ENCODE measurements around the gene RAB11FIP3. TPM values are rescaled to one million over a fixed set of nuclear protein-coding genes. Genes with fewer than 3 reads are reported as not detected.
"Not testable (repeated sequence)": the region's sequence is repeated elsewhere in the genome, so short reads cannot be mapped to it uniquely, and the experiment has no call there.

The RAB11FIP3 gene
- total RNA-seq, 1 experiment from 2014 or later: 35.8 TPM

DNA sequence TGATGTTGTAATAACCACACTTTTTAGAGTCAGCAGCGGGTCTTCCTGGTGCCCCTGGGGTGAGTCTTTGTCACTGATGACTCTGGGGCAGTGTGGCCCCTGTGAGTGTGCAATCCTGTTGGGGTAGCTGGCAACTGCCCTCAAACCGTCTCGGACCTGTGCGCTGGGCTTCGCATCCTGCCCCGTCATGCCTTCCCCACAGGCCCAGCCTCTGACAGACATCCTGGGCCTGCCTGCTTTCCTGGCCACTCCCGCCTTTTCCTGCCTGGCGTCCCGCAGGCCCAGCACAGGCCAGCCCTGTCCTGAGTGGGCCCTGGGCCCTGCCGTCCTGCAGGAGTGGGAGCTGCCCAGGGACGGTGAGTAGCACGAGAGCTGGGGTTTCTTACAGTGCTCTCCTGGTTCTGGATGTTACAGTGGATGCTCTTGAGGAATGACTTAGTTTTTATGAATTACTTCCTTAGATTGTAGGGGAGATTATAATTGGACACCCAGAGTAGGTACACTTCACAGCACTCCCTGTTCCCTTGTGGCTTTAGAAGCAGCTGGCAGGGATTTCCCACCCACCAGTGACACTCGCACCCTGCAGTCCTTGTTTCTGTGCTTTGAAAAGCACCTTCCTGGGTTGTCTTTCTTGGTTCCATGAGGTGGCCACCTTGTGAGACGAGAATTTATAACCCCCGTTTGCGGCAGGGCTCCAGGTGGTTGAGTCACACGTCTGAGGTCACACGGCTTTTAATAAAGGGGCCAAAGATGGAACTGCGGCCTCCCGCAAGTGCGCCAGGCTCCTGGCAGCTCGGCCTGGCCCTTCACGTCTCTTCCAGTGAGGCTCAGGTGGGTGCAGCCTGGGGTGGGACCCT, 52.1 kb downstream of the RAB11FIP3 start:
- H3K36me3 ChIP-seq (ENCODE audit: control insufficient read depth, insufficient read depth, low read length): no peaks in the 10 kb centered on the region; the same call in 1 of the 2 replicates
- intact Hi-C loops (cut with micrococcal nuclease; ENCODE audit: unreplicated experiment): no loop called here
- Mint-ChIP-seq H3K27ac (ENCODE audit: unreplicated experiment) (no peak overlapping the region), H3K27me3 (ENCODE audit: insufficient read depth, unreplicated experiment) (no peaks in the 10 kb centered on the region), H3K36me3 (ENCODE audit: insufficient read depth, unreplicated experiment) (peaks cover 5% of the 10 kb centered on the region), H3K4me1 (ENCODE audit: low read depth, unreplicated experiment) (peaks cover 14% of the 10 kb centered on the region), H3K4me3 (ENCODE audit: unreplicated experiment) (no peak overlapping the region), H3K9me3 (ENCODE audit: unreplicated experiment) (no peaks in the 10 kb centered on the region)
- no peaks in the 10 kb centered on the region for H3K9me3 ChIP-seq
- no TSS peak for BruUV-seq (replicated peaks)
- CTCF ChIA-PET: no interaction called here
- POLR2A ChIA-PET: no interaction called here
- no peak for DNase-seq
- H3K4me3 ChIP-seq (ENCODE audit: low read depth, low read length): no peak overlapping the region
- peaks cover 4% of the 10 kb centered on the region for H3K4me1 ChIP-seq
- TF ChIP-seq, protein P1, sequence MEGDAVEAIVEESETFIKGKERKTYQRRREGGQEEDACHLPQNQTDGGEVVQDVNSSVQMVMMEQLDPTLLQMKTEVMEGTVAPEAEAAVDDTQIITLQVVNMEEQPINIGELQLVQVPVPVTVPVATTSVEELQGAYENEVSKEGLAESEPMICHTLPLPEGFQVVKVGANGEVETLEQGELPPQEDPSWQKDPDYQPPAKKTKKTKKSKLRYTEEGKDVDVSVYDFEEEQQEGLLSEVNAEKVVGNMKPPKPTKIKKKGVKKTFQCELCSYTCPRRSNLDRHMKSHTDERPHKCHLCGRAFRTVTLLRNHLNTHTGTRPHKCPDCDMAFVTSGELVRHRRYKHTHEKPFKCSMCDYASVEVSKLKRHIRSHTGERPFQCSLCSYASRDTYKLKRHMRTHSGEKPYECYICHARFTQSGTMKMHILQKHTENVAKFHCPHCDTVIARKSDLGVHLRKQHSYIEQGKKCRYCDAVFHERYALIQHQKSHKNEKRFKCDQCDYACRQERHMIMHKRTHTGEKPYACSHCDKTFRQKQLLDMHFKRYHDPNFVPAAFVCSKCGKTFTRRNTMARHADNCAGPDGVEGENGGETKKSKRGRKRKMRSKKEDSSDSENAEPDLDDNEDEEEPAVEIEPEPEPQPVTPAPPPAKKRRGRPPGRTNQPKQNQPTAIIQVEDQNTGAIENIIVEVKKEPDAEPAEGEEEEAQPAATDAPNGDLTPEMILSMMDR (IDR thresholded peaks at IDR 0.05; ENCODE audit: insufficient read depth in 1 of 2, low read depth in 1 of 2, low read length in 1 of 2, severe bottlenecking in 1 of 2, unreplicated experiment in 1 of 2): no peak
- H3K27me3 ChIP-seq (replicated peaks; ENCODE audit: control insufficient read depth, insufficient read depth, low read length): no peaks in the 10 kb centered on the region

DNA sequence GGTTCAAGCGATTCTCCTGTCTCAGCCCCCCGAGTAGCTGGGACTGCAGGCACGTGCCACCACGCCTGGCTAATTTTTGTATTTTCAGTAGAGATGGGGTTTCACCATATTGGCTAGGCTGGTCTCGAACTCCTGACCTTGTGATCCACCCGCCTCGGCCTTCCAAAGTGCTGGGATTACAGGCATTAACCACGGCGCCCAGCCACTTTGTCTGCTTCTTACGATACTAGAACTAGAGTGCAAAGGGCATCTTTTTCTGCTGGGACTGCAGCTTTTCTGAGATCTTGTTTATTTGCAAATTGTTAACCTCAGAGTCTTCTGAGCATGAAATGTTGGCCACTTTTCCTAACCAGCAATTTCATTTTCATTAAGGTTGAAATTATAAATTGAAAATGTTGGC, 52.8 kb downstream of the RAB11FIP3 start:
- H3K4me1 Mint-ChIP-seq (ENCODE audit: low read depth, unreplicated experiment): peaks cover 21% of the 10 kb centered on the region
- H3K4me3 Mint-ChIP-seq (ENCODE audit: unreplicated experiment); H3K27me3 ChIP-seq (replicated peaks; ENCODE audit: control insufficient read depth, insufficient read depth, low read length); H3K36me3 ChIP-seq (ENCODE audit: control insufficient read depth, insufficient read depth, low read length); BruUV-seq (replicated peaks); H3K36me3 Mint-ChIP-seq (ENCODE audit: insufficient read depth, unreplicated experiment); H3K27ac Mint-ChIP-seq (ENCODE audit: unreplicated experiment); H3K4me3 ChIP-seq (ENCODE audit: low read depth, low read length); H3K9me3 ChIP-seq; POLR2A ChIA-PET; H3K9me3 Mint-ChIP-seq (ENCODE audit: unreplicated experiment); H3K27me3 Mint-ChIP-seq (ENCODE audit: insufficient read depth, unreplicated experiment); intact Hi-C loops (cut with micrococcal nuclease; ENCODE audit: unreplicated experiment); DNase-seq: not testable (repeated sequence)
- CTCF ChIA-PET: interaction anchor here (0.6 kb wide), 1 partner anchor 20 kb away, joined by 4 read pairs; no protein-coding TSS in a partner anchor
- H3K4me1 ChIP-seq: peaks cover 11% of the 10 kb centered on the region

DNA sequence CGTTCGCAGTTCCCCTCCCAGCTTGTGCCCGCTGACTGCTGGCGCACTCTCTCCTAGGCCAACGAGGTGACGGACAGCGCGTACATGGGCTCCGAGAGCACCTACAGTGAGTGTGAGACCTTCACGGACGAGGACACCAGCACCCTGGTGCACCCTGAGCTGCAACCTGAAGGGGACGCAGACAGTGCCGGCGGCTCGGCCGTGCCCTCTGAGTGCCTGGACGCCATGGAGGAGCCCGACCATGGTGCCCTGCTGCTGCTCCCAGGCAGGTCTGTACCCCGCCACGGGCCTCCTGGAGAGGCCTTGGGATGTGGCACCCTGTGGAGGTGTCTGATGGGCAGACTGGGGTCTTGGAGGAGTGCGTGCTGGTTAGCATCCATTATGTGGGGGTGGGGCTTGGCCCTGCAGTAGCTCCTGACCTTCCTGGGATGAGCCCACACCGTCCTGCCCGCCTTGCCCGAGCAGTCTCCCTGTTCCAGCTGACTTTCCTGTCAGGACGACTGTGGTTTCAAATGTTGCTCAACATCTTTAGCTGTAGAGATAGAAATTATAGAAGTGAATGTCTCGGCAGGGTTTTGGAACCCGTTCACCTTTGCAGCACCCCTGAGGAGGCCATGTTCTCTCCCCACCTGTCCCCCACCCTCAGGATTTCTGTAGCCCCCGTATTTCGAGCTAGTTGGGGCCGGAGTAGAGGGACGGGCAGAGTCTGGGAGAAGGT, 57.2 kb downstream of the RAB11FIP3 start:
- CTCF ChIA-PET: interaction anchor here (0.6 kb wide), 1 partner anchor 9 kb away, joined by 3 read pairs; no protein-coding TSS in a partner anchor
- no peak overlapping the region for H3K4me3 ChIP-seq (ENCODE audit: low read depth, low read length)
- H3K27me3 Mint-ChIP-seq (ENCODE audit: insufficient read depth, unreplicated experiment): no peaks in the 10 kb centered on the region
- H3K4me3 Mint-ChIP-seq (ENCODE audit: unreplicated experiment): peak overlapping the region; percentile 47
- H3K4me1 ChIP-seq: peaks cover 28% of the 10 kb centered on the region
- no peaks in the 10 kb centered on the region for H3K9me3 Mint-ChIP-seq (ENCODE audit: unreplicated experiment)
- peaks cover 2% of the 10 kb centered on the region for H3K36me3 Mint-ChIP-seq (ENCODE audit: insufficient read depth, unreplicated experiment)
- H3K36me3 ChIP-seq (ENCODE audit: control insufficient read depth, insufficient read depth, low read length): no peaks in the 10 kb centered on the region
- peak overlapping the region; percentile 79 for H3K27ac Mint-ChIP-seq (ENCODE audit: unreplicated experiment)
- POLR2A ChIA-PET: no interaction called here
- H3K9me3 ChIP-seq: no peaks in the 10 kb centered on the region
- no TSS peak for BruUV-seq (replicated peaks)
- H3K4me1 Mint-ChIP-seq (ENCODE audit: low read depth, unreplicated experiment): peaks cover 22% of the 10 kb centered on the region
- no peaks in the 10 kb centered on the region for H3K27me3 ChIP-seq (replicated peaks; ENCODE audit: control insufficient read depth, insufficient read depth, low read length)
- DNase-seq: no peak
- intact Hi-C loops (cut with micrococcal nuclease; ENCODE audit: unreplicated experiment): loop anchor here (10.0 kb wide), 1 partner anchor 58 kb away; the partner anchor contains the start of gene RAB11FIP3
- TF ChIP-seq, protein P1 (IDR thresholded peaks at IDR 0.05; ENCODE audit: insufficient read depth in 1 of 2, low read depth in 1 of 2, low read length in 1 of 2, severe bottlenecking in 1 of 2, unreplicated experiment in 1 of 2): no peak

Data from Caco-2 (cell line).